Esophagus muscularis mucosa (tissue), 4 donors: ENCODE measurements around the gene KCP. TPM values are rescaled to one million over a fixed set of nuclear protein-coding genes. Genes with fewer than 3 reads are reported as not detected.
A peak's percentile ranks its signal among the peaks of the same experiment; 100 is the strongest.

Experiments used
- DNase-seq: peaks from one replicate; pipeline ENCODE4 v3.0.0-alpha.2; 2017; ENCODE audit errors: extremely low spot score
- H3K27ac ChIP-seq, 4 donors: fragments of 200-600 bp; sonication (generic); replicated peaks in 1 of 4; 1 replicate in 3 of 4; 2 replicates in 1 of 4; pipeline ENCODE4 v1.5.1; 2016 to 2019; ENCODE audit warnings: mild to moderate bottlenecking in 1 of 4
- H3K27me3 ChIP-seq, 4 donors: fragments of 200-600 bp; sonication (generic); one replicate each; pipeline versions ENCODE4 v1.5.1 to v1.6.0; 2016 to 2019
- H3K36me3 ChIP-seq, 4 donors: fragments of 200-600 bp; sonication (generic); one replicate each; pipeline ENCODE4 v1.5.1; 2016 to 2019
- H3K4me1 ChIP-seq, 4 donors: fragments of 200-600 bp; sonication (generic); one replicate each; pipeline ENCODE4 v1.5.1; 2016 to 2019
- H3K4me3 ChIP-seq, 4 donors: fragments of 200-600 bp; sonication (generic); 1 replicate in 2 of 4; 2 replicates in 2 of 4; pipeline ENCODE4 v1.5.1; 2016 to 2019; ENCODE audit warnings: mild to moderate bottlenecking in 4 of 4, moderate library complexity in 1 of 4
- H3K9me3 ChIP-seq, 4 donors: fragments of 200-600 bp; sonication (generic); 1 replicate in 3 of 4; 2 replicates in 1 of 4; pipeline ENCODE4 v1.5.1; 2016 to 2019
- EP300 ChIP-seq: sonication (generic); formaldehyde crosslinking; IDR thresholded peaks from one replicate; pipeline ENCODE4 v1.6.1; 2017; ENCODE audit warnings: antibody characterized with exemption
- POLR2A ChIP-seq: fragments of 450-650 bp; IDR thresholded peaks from one replicate; pipeline ENCODE4 v1.6.1; 2017; ENCODE audit warnings: antibody characterized with exemption, moderate library complexity, mild to moderate bottlenecking, low read depth
- POLR2AphosphoS5 ChIP-seq, 2 donors: sonication (generic); formaldehyde crosslinking; IDR thresholded peaks; one replicate each; pipeline ENCODE4 v1.6.1; 2017; ENCODE audit warnings: antibody characterized with exemption in 2 of 2
- WGBS: methylation state at CpG from one replicate; pipeline ENCODE4 v1.1.5; 2018; 5-methylcytosine and 5-hydroxymethylcytosine counted together
- intact Hi-C: fragments of 100-400 bp; cut with DNase I; formaldehyde crosslinking; loops from one replicate; pipeline ENCODE4 v1.15.1; 2023
- total RNA-seq, 4 donors: library from RNA; depleted of rRNA; stranded (reverse); fragments of >200 nt; gene quantifications; one replicate each; pipeline versions ENCODE4 v1.1.0 to v1.2.1, GENCODE V29; 2016
- TF ChIP-seq, protein P1 (sequence below), 3 experiments: fragments of 200-600 bp in 2 of 3; fragments of 450-650 bp in 1 of 3; sonication (generic) in 2 of 3; IDR thresholded peaks; one replicate each; pipeline ENCODE4 v1.5.1; 2017 to 2019; ENCODE audit warnings: antibody characterized with exemption in 3 of 3, mild to moderate bottlenecking in 2 of 3, moderate library complexity in 1 of 3

The KCP gene
- total RNA-seq, 4 donors from 2014 or later: 0.13 to 0.66 (median 0.29) TPM; not detected in 1

DNA sequence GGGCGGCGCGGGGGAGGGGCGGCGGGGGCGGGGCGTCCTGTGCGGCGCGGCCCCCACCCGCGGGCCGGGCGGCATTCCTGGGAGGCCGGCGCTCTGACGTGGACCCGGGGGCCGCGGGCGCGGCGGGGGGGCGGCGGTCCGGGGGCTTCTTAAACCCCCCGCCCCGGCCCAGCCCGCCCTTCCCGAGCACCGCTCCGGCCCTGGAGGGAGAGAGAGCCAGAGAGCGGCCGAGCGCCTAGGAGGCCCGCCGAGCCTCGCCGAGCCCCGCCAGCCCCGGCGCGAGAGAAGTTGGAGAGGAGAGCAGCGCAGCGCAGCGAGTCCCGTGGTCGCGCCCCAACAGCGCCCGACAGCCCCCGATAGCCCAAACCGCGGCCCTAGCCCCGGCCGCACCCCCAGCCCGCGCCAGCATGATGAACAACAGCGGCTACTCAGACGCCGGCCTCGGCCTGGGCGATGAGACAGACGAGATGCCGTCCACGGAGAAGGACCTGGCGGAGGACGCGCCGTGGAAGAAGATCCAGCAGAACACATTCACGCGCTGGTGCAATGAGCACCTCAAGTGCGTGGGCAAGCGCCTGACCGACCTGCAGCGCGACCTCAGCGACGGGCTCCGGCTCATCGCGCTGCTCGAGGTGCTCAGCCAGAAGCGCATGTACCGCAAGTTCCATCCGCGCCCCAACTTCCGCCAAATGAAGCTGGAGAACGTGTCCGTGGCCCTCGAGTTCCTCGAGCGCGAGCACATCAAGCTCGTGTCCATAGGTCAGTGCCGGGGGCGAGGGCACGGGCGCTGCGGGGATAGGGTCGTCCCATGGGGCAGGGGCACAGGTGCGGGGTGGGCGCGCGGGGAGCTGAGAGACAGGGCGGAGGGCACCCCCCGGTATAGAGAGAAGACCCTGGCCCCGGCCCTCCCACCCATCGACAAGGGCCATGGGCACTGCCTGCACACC, 80.0 kb downstream of the KCP start, which contains the start of gene FLNC:
FLNC (plus strand) TSS at position 176 of the 947 bp plus-strand sequence; CDS start at position 408, 232 bp downstream.
- WGBS: 8% methylated on average over 8 of the region's 109 CpGs
- TF ChIP-seq POLR2AphosphoS5 (IDR thresholded peaks at IDR 0.05) (peak; percentile 71 to 94), POLR2A (peak; percentile 89)
- TF ChIP-seq, protein P1, sequence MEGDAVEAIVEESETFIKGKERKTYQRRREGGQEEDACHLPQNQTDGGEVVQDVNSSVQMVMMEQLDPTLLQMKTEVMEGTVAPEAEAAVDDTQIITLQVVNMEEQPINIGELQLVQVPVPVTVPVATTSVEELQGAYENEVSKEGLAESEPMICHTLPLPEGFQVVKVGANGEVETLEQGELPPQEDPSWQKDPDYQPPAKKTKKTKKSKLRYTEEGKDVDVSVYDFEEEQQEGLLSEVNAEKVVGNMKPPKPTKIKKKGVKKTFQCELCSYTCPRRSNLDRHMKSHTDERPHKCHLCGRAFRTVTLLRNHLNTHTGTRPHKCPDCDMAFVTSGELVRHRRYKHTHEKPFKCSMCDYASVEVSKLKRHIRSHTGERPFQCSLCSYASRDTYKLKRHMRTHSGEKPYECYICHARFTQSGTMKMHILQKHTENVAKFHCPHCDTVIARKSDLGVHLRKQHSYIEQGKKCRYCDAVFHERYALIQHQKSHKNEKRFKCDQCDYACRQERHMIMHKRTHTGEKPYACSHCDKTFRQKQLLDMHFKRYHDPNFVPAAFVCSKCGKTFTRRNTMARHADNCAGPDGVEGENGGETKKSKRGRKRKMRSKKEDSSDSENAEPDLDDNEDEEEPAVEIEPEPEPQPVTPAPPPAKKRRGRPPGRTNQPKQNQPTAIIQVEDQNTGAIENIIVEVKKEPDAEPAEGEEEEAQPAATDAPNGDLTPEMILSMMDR (IDR thresholded peaks at IDR 0.05): no peak
- Histone ChIP-seq H3K27ac (peak within 1 kb of the TSS; percentile 97 to 99 (median 98)), H3K27me3 (peaks cover 0 to 4% (median 0%) of the 10 kb centered on the region in 4 donors), H3K9me3 (no peaks in the 10 kb centered on the region), H3K4me1 (peaks cover 63 to 86% (median 83%) of the 10 kb centered on the region in 4 donors), H3K4me3 (peak within 1 kb of the TSS; percentile 79 to 86 (median 82)), H3K36me3 (peaks cover 0 to 9% (median 6%) of the 10 kb centered on the region in 4 donors)
- intact Hi-C loops: loop anchor here (5.0 kb wide), 1 partner anchor 68 kb away; no protein-coding TSS in a partner anchor
- DNase-seq: no peak

GRCh38 chr7:128829391-128830166, 80.9 kb downstream of the KCP start:
- Histone ChIP-seq H3K27ac (peak overlapping the region; percentile 97 to 99 (median 98)), H3K27me3 (peaks cover 0 to 4% (median 0%) of the 10 kb centered on the region in 4 donors), H3K4me3 (peak overlapping the region; percentile 79 to 86 (median 82)), H3K9me3 (no peaks in the 10 kb centered on the region), H3K36me3 (no peaks in the 10 kb centered on the region), H3K4me1 (peaks cover 57 to 77% (median 74%) of the 10 kb centered on the region in 4 donors)
- no peak for TF ChIP-seq POLR2AphosphoS5 (IDR thresholded peaks at IDR 0.05)
- no peak for TF ChIP-seq EP300
- TF ChIP-seq POLR2A: no peak
- TF ChIP-seq, protein P1 (IDR thresholded peaks at IDR 0.05): no peak
- intact Hi-C loops: loop anchor here (5.0 kb wide), 2 partner anchors 37 to 67 kb away; partner anchors contain the start of gene CCDC136
- WGBS: 25% methylated on average over 11 of the region's 13 CpGs
- DNase-seq: no peak

GRCh38 chr7:128827971-128828711, 82.4 kb downstream of the KCP start:
- H3K4me3 ChIP-seq: no peak overlapping the region
- peak; percentile 64 to 69 for TF ChIP-seq POLR2AphosphoS5 (IDR thresholded peaks at IDR 0.05)
- TF ChIP-seq POLR2A: no peak
- TF ChIP-seq EP300: no peak
- no peak for DNase-seq
- intact Hi-C loops: loop anchor here (5.0 kb wide), 1 partner anchor 36 kb away; the partner anchor contains the start of gene CCDC136
- 49% methylated on average over 10 of the region's 10 CpGs for WGBS
- no peaks in the 10 kb centered on the region for H3K36me3 ChIP-seq
- H3K27me3 ChIP-seq: peaks cover 0 to 4% (median 0%) of the 10 kb centered on the region in 4 donors
- no peaks in the 10 kb centered on the region for H3K9me3 ChIP-seq
- H3K27ac ChIP-seq: peak overlapping the region; percentile 97 to 99 (median 98)
- peaks cover 46 to 63% (median 60%) of the 10 kb centered on the region in 4 donors for H3K4me1 ChIP-seq

DNA sequence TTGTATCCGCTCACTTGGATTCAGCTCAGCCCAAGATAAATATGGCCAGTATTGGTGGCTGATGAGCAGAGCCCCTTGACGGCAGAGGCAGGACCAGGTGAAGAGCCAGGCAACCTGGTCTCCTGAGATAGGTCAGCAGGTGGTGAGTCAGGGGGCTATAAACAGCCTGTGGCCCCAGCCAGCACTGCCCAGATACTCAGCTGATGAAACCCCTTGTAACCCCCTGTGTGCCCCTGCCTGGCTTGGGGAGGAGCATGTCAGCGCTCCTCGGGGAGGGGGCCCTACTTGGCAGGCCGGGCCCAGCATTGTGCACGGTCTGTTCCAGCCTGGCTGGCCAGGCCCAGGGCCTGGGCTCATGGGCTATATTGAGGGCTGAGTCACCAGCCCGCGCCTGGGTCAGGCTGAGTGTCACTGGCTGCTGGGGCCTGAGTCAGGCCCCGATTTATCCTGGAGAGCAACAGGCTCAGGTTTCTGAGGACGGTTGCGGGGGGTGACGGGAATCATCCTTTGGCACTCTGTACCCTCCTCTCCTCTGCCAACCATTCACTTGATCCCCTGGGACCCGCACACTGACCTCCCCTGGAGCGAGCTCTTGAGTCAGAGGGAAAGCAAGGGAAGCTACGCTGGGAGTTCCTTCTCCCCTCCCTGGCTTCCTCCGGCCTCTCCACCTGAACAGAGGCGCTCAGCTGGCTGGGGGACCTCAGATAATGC, 83.1 kb downstream of the KCP start:
- intact Hi-C loops: loop anchor here (5.0 kb wide), 1 partner anchor 35 kb away; the partner anchor contains the start of gene CCDC136
- Histone ChIP-seq H3K4me3 (no peak overlapping the region), H3K36me3 (no peaks in the 10 kb centered on the region), H3K27ac (peak overlapping the region; percentile 97 to 99 (median 98)), H3K9me3 (no peaks in the 10 kb centered on the region), H3K4me1 (peaks cover 39 to 55% (median 52%) of the 10 kb centered on the region in 4 donors), H3K27me3 (peaks cover 0 to 4% (median 0%) of the 10 kb centered on the region in 4 donors)
- TF ChIP-seq POLR2AphosphoS5 (IDR thresholded peaks at IDR 0.05) (peak; percentile 50 to 72), POLR2A (peak; percentile 34)
- TF ChIP-seq, protein P1 (IDR thresholded peaks at IDR 0.05): no peak
- WGBS: 50% methylated on average over 5 of the region's 17 CpGs
- no peak for DNase-seq
